K562 treated with DMSO at 1 percent for 4 hours (cell line): ENCODE measurements around the gene TMEM17. TPM values are rescaled to one million over a fixed set of nuclear protein-coding genes. Genes with fewer than 3 reads are reported as not detected.

Experiments
- total RNA-seq: library from RNA; unstranded; fragments of 300-600 nt; gene quantifications from 2 replicates; pipeline ENCODE4 v1.2.3, GENCODE V29; 2022; ENCODE audit not compliant: insufficient read depth

TMEM17 gene
- total RNA-seq, result not detected in 2 replicates

DNA sequence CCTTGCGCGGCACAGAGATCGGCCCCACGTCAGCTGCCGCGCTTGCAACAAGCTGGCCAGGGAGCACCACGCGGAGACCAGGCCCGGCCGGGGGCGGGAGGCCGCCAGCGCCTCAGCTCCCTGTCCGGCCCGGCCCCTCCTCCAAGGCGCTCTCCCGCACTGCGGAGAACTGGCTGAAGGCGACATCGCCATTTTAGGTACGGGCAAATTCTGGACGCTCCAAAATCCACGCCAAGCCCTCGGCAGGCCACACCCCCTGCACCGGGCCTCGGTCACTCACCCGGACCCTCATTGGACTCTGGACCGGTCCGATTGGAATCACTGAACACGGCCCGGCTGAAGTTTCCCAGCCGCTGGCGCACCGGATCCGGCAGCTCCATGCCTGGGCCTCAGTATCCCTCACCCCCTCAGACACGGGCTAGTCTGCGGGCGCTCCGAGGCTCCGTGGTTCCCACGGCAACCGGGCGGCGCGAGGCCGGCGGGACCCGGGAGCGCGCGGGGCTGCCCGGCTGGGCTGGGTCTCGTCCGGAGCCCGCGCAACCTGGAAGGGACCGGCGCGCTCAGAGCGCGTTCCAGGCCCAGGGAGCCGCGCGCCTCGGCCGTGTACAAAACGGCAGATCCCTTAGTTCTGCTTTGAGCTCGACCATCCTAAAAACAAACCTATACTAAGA, at the start of gene TMEM17:
Gene TMEM17, minus strand, starts transcription at position 446 of the 671 bp plus-strand sequence. Its CDS starts 66 bp downstream, at position 380.

Other genes starting within 250 kb of the TMEM17 start
- gene EHBP1, start 199.5 kb upstream of the TMEM17 start, total RNA-seq, result 32.5 and 34.8 TPM in 2 replicates